Stimulated activated CD4-positive, alpha-beta T cell treated with anti-CD3 and anti-CD28 coated beads, Interleukin-4, amount 100 ng/mL, for 4 hours (primary cell): Measurements from ENCODE around the gene OBSCN.
A peak's percentile ranks its signal among the peaks of the same experiment; 100 is the strongest.
"Not testable (repeated sequence)": the region's sequence is repeated elsewhere in the genome, so short reads cannot be mapped to it uniquely, and the experiment has no call there.

Experiments
- DNase-seq, 2 experiments: peaks; one replicate each; pipeline ENCODE4 v3.0.0-alpha.2; 2020

The OBSCN gene

DNA sequence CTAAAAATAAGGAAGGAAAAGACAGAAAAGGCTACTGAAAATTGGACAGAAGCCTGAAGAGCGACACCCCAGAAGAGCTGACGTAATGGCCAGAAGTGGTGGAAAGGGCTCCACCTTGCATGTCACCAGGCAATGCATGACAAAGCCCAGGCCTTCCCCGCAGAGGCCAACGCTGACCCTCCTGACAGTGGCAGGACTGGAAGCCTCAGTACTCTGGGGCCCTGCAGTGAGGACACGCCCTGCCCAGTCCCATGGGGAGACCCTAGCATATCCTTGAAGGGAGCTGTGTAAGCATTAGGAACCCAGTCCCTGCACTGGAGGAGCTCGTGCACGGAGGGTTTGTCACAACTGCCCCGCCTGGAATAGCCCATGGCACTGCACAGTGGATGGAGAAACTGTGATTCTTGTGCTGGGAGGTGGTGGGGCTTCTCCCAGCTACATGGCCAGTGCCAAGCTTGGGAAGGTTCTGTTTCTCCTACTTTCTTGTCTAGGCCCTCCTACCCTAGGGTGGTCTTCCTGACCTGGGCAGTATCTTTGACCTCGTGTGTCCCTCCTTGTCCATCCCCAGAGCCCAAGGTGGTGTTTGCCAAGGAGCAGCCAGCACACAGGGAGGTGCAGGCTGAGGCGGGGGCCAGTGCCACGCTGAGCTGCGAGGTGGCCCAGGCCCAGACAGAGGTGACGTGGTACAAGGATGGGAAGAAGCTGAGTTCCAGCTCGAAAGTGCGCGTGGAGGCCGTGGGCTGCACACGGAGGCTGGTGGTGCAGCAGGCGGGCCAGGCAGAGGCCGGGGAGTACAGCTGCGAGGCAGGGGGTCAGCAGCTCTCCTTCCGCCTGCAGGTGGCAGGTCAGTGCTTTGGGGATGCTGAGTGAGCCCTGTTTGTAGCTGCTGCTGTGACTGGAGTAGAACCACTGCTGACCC is 60.4 kb downstream of the OBSCN start:
- DNase-seq: no peak

DNA sequence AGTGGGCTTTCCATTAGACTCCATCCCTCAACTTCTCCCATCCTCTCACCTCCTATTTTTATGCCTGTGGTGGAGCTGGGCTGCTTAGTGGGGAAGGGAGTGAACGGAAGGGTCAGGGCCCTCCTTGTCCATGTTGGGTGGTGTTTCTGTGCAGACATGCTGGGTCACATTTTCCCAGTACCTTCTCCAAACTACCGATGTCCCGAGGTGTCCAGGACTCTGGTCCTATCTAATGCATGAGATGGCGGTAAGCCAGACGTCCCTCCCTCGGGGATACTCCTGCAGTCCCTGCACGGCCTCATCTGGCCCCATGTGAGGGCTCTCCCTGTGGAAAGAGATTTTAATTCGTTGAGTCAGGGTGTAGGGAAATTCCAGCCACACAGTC is 61.0 kb downstream of the OBSCN start:
- no peak for DNase-seq

DNA sequence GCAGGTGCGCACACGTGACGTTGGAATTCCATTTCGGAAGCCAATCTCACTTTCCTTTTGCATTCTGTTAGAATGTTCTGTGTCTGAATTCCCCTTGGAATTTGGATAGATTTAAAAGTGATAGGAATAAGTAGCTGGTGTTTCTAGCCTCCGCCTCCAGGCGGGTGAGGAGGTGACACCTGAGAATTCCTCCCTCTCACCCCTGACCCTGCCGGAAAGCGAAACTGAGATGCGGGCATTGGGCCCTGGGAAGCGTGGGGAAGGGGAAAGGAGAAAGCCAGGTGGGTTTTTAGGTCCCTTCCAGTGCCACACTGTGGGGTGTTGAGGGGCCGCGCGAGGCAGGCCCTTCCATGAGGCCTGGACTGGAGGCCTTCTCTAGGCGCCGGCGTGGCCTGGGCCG is 61.6 kb downstream of the OBSCN start:
- not testable (repeated sequence) for DNase-seq

DNA sequence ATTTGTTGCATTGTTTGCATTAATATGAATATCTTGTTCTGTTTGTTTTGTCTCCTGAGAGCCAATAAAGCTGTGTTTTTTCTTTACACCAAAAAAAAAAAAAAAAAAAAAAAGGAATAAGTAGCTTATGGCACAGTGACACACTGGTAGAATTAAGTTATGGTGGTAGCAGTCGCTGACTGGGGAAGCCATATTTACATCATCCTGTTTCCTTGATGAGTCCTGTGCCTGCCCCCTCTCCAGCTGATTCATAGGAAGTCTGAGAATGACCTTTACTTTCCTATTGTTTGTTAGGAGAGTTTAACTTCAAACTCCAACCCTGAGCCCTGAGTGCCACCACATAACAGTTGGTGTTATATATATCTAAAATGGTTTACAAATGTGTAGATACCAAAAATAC is 62.2 kb downstream of the OBSCN start:
- no peak for DNase-seq

DNA sequence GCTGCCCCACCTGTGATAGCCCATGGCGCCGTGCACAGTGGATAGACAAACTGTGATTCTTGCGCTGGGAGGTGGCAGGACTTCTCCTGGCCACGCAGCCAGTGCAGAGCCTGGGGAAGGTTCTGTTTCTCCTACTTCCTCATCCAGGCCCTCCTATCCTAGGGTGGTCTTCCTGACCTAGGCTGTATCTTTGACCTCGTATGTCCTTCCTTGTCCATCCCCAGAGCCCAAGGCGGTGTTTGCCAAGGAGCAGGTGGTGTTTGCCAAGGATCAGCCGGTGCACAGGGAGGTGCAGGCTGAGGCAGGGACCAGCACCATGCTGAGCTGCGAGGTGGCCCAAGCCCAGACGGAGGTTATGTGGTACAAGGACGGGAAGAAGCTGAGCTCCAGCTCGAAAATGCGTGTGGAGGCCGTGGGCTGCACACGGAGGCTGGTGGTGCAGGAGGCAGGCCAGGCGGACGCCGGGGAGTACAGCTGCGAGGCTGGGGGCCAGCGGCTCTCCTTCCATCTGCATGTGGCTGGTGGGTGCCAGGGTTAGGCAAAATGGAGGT is 63.9 kb downstream of the OBSCN start:
- no peak for DNase-seq

DNA sequence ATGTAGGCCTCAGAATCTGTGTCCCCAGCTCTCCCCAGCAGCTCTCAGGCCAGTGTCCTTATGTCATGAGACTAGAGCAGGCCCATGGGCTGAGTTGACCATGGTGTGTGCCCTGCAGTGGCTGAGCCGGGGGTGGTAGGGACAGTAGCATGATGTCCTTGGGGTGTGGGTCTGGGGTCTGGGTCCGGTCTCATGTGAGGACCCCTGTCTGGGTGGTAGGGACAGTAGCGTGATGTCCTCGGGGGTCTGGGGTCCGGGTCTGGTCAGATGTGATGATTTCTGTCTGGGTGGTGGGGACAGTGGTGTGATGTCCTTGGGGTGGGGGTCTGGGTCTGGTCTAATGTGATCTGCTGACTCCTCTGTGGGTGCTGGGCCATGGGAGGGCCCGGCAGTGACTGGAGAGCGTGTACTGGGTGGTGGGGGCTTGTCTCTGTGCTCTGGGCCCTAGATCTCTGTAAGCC is 64.5 kb downstream of the OBSCN start:
- no peak for DNase-seq

DNA sequence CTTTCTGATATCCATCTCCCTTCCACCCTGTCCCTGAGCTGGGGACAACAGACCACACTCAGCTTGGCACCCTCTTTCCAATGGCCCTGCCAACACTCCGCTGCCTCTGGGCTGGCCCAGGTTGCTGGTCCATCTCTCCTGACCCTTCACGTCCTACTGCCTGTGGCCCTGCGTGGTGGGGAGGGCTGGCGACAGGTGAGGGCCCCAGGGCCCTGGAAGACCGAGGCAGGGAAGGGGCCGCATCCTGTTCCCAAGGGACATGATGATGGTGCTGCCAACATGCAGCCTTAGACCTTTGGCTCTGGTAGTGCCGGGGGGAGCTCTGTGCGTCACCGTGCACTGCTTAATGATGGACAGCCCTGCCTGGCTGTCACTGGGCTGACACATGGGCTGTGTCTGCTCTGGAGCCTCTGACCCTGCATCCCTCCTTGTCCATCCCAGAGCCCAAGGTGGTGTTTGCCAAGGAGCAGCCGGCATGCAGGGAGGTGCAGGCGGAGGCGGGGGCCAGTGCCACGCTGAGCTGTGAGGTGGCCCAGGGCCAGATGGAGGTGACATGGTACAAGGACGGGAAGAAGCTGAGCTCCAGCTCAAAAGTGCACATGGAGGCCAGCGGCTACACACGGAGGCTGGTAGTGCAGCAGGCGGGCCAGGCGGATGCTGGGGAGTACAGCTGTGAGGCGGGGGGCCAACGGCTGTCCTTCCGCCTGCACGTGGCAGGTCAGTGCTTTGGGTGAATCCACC is 65.2 kb downstream of the OBSCN start:
- DNase-seq: no peak

DNA sequence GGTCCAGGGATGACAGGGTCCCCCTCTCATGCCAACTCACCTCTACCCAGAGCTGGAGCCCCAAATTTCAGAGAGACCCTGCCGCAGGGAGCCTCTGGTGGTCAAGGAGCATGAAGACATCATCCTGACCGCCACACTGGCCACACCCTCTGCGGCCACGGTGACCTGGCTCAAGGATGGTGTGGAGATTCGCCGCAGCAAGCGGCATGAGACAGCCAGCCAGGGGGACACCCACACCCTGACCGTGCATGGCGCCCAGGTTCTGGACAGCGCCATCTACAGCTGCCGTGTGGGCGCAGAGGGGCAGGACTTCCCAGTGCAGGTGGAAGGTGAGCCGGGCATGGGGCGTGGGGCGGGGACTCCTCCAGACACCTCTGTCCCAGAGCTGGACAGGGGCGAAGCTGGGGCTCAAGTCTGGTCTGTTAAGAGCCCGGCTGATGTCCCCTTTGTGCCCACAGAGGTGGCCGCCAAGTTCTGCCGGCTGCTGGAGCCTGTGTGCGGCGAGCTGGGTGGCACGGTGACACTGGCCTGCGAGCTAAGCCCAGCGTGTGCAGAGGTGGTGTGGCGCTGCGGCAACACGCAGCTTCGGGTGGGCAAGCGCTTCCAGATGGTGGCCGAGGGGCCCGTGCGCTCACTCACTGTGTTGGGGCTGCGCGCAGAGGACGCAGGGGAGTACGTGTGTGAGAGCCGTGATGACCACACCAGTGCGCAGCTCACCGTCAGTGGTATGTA is 66.0 kb downstream of the OBSCN start:
- DNase-seq: no peak

DNA sequence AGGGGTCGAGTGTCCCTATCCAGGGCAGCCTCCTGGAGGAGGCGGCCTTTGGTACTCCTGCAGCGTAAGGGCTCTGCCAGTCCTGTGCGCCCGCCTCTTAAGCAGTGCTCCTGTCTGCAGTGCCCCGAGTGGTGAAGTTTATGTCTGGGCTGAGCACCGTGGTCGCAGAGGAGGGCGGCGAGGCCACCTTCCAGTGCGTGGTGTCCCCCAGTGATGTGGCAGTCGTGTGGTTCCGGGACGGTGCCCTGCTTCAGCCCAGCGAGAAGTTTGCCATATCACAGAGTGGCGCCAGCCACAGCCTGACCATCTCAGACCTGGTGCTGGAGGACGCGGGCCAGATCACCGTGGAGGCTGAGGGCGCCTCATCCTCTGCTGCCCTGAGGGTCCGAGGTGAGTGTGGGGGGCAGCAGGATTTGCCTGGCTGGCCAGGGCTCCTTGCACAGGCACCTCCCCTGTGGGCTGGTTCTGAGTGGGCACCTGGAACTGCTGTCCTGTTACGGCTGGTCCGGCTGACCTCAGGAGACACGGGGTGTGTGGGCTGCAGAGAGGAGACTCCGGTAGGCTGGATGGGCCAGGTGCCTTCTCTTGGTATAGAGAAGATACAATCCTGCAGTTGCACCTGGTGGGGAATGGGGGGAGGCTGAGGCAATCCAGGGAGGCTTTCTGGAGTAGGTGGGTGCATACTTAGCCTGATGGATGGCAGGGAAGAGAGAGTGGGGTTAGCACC is 66.8 kb downstream of the OBSCN start:
- no peak for DNase-seq

DNA sequence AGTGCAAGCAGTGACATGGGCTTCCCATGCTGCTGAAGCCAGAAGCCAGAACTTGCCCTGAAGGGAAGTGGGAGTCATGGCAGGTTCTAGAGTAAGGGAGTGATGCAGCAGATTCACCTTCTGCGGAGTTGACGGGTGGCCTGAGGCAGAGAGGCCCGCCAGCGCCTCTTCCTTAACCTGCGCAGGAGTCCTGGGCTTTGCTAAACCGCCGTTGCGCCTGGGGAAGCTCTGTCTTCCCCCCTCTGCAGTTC is 67.3 kb downstream of the OBSCN start:
- no peak for DNase-seq

DNA sequence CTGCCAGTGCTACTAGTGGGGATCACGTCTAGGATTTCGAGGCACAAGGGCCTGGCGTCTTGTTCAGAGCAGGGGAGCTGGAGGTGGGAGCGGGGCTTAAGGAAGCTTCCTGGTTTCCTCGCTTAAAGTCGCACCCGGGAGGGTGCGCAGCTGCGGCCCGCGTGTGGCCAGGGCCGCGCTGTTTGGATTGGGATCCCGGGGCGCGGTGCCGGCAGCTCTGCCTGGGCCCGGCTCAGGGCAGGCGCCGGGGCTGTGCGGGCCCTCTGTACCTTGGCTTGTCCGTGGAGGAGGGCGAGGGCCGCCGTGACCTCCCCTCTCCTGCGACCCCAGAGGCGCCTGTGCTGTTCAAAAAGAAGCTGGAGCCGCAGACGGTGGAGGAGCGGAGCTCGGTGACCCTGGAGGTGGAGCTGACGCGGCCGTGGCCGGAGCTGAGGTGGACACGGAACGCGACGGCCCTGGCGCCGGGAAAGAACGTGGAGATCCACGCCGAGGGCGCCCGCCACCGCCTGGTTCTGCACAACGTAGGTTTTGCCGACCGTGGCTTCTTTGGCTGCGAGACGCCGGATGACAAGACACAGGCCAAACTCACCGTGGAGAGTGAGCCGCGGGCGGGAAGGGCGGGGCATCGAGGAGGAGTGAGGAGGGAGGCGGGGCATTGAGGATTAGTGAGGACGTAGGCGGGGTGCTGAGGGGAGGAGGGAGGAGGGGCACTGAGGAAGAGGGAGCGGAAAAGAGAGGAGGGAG is 67.8 kb downstream of the OBSCN start:
- DNase-seq: peak; percentile 86 to 92

DNA sequence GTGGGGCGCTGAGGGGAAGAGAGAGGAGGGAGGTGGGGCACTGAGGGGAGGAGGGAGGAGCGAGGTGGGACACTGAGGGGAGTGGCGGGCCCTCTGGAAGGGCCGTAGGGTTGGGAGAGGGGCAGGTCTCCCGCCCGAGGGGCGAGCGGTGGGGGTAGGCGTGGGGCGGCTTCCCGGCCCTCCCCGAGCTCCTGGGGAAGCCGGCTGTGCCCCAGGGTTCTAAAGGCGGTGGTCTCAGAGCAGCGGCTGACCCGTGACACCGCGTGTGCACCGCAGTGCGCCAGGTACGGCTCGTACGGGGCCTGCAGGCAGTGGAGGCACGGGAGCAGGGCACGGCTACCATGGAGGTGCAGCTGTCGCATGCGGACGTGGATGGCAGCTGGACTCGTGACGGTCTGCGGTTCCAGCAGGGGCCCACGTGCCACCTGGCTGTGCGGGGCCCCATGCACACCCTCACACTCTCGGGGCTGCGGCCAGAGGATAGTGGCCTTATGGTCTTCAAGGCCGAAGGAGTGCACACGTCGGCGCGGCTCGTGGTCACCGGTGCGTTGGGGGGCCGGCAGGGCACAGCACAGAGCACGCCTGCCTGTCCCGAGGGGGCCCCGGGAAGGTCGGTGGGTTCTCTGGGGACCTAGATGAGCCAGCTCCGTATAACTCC is 68.5 kb downstream of the OBSCN start:
- DNase-seq: no peak

DNA sequence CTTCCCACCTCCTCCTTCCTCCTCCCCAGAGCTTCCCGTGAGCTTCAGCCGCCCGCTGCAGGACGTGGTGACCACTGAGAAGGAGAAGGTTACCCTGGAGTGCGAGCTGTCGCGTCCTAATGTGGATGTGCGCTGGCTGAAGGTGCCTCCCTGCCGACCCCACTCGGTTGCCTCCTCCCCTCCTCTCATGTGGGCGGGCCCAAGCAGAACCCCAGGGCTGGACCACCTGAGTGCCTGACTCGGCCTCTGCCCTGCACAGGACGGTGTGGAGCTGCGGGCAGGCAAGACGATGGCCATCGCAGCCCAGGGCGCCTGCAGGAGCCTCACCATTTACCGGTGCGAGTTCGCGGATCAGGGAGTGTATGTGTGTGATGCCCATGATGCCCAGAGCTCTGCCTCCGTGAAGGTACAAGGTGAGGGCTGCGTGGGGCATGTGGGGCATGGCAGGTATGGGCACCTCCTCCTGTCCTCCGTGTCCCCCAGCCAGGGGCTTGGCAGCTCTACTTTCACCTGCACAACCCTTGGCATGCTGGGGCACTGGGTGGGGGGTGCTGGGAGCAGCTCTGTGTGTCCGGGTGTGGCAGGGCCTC is 69.2 kb downstream of the OBSCN start:
- DNase-seq: no peak

DNA sequence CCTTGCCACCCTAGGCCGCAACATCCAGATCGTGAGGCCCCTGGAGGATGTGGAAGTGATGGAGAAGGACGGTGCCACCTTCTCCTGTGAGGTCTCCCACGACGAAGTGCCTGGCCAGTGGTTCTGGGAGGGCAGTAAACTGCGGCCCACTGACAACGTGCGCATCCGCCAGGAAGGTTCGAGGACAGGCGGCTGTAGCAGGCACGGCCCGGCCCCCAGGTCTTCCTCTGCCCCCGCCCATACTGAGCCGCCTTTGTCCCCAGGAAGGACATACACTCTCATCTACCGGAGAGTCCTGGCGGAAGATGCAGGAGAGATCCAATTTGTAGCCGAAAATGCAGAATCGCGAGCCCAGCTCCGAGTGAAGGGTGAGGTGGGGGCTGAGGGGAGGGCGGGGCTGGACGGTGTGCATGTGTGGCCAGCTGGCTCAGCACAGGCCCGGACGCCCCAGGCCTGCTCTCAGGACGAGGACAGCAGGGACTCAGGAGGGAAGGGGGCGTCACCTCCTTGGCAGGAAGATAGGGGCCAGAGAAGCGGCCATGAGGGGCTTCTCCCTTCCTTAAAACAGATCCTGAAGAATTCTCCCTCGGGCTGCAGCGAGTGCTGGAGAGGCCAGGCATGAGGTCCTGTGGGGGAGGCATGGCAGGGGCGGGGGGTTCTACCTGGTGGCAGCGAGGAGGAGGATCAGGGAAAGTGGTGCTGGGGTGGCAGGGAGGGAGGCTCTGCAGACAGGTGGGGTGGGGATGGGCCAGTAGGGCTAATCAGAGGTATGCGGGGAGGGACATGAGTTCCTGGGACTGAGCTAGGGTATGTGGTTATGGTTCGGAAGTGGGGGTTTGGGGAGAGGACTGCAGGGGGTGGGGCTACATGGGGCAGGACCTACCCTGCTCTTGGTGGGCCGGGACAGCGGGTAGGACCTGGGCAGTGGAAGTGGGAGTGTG is 69.9 kb downstream of the OBSCN start:
- DNase-seq: no peak

DNA sequence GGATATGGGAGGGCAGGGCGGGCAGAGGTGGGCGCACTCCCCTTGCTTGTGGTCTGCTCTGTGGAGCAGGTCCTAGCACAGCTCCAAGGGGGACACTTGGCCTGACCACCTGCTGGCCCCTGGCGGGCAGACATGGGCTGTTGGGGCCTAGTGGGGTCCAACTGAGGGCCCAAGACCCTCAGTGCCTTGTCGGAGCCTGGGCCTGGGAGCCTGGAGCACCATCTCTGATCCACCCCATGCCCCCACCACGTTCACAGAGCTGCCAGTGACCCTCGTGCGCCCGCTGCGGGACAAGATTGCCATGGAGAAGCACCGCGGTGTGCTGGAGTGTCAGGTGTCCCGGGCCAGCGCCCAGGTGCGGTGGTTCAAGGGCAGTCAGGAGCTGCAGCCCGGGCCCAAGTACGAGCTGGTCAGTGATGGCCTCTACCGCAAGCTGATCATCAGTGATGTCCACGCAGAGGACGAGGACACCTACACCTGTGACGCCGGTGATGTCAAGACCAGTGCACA is 70.6 kb downstream of the OBSCN start:
- no peak for DNase-seq

DNA sequence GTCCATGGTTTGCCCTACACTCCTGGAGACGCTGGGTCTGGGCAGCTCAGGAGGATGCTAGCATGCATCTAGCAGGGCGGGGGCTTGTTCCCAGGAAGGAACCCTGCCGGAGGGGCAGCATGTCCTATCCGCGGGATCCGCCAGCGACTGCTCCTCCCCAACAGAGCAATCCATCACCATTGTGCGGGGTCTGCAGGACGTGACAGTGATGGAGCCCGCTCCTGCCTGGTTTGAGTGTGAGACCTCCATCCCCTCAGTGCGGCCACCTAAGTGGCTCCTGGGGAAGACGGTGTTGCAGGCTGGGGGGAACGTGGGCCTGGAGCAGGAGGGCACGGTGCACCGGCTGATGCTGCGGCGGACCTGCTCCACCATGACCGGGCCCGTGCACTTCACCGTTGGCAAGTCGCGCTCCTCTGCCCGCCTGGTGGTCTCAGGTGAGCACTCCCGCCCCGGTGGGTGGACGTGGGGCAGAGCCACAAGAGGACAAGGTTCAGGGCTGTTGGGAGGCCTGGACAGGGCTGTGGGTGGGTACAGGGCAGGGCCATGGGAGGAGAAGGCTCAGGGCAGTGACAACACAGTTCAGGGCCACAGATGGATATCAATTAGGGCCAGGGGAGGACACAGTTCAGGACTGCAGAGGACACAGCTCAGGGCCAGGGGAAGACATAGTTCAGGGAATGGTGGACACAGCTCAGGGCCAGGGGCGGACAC is 71.3 kb downstream of the OBSCN start:
- DNase-seq: no peak

DNA sequence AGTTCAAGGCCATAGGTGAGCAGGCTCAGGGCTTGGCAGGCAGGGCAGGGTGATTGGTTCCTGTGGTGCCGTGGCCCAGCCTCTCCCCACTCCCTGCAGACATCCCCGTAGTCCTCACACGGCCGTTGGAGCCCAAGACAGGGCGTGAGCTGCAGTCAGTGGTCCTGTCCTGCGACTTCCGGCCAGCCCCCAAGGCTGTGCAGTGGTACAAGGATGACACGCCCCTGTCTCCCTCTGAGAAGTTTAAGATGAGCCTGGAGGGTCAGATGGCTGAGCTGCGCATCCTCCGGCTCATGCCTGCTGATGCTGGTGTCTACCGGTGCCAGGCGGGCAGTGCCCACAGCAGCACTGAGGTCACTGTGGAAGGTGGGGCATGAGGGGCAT is 71.9 kb downstream of the OBSCN start:
- no peak for DNase-seq

DNA sequence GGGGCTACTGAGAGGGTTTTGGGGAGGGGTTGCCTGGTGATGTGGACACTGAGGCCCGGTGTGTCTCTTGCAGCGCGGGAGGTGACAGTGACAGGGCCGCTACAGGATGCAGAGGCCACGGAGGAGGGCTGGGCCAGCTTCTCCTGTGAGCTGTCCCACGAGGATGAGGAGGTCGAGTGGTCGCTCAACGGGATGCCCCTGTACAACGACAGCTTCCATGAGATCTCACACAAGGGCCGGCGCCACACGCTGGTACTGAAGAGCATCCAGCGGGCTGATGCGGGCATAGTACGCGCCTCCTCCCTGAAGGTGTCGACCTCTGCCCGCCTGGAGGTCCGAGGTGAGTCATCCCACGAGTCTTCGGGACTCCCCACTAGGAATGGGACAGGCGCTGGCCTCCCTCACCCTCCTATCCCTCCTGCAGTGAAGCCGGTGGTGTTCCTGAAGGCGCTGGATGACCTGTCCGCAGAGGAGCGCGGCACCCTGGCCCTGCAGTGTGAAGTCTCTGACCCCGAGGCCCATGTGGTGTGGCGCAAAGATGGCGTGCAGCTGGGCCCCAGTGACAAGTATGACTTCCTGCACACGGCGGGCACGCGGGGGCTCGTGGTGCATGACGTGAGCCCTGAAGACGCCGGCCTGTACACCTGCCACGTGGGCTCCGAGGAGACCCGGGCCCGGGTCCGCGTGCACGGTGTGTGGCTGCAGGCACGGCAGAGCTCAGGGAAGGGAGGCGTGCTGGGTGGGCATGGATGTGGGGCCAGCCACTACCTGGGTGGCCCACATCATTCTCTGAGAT is 72.5 kb downstream of the OBSCN start:
- no peak for DNase-seq
